Measurements from ENCODE around the gene TCF21.
"Not testable (repeated sequence)": the region's sequence is repeated elsewhere in the genome, so short reads cannot be mapped to it uniquely, and the experiment has no call there.

Gene TCF21

GRCh38 chr6:133857696-133858095 is 31.2 kb upstream of the TCF21 start:
- peaks cover 28 to 40% (median 32%) of the 10 kb centered on the region in 11 experiments for H3K27me3 ChIP-seq
- no peak overlapping the region for H3K27ac ChIP-seq
- H3K4me3 ChIP-seq: no peak overlapping the region
- TF ChIP-seq Cebpa-rat (IDR thresholded peaks at IDR 0.05): no peak
- H3K36me3 ChIP-seq: 0 out of 22 replicates have a peak, but pooled peaks cover 0 to 3% (median 0%) of the 10 kb centered on the region in 11 experiments
- H4K20me1 ChIP-seq: no peaks in the 10 kb centered on the region
- H3K9me3 ChIP-seq (replicated peaks in 1 of 11): peaks cover 26 to 57% (median 44%) of the 10 kb centered on the region in 11 experiments
- H3K4me1 ChIP-seq: no peaks in the 10 kb centered on the region
- no peak overlapping the region for H3K9ac ChIP-seq
- no peak overlapping the region for H3K4me2 ChIP-seq

- H3K27me3 ChIP-seq, H3K9ac ChIP-seq, H3K4me1 ChIP-seq, H3K27ac ChIP-seq, H3K4me3 ChIP-seq, H4K20me1 ChIP-seq, H3K36me3 ChIP-seq, H3K4me2 ChIP-seq: not testable (repeated sequence)
- H3K9me3 ChIP-seq (replicated peaks in 1 of 11): peaks cover 41 to 66% (median 54%) of the 10 kb centered on the region in 11 experiments
Measured at GRCh38 chr6:133861337-133861736, 27.6 kb upstream of the TCF21 start.

DNA sequence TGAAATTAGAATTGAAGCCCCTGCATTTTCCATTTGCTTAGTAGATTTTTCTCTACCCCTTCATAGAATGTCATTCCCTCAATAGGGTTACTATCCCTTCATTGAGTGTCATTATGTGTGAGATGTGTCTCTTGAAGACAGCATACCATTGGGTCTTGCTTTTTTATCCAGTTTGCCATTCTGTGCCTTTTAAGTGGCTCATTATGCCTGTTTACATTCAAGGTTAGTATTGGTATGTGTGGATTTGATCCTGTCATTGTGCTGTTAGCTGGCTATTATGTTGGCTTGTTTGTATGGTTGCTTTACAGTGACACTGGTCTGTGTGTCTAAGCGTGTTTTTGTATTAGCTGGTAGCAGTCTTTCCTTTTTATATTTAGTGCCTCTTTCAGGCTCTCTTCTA is 25.7 kb upstream of the TCF21 start:
- Histone ChIP-seq H3K4me1 (no peaks in the 10 kb centered on the region), H3K4me2 (no peak overlapping the region), H3K9me3 (replicated peaks in 1 of 11) (peaks cover 41 to 66% (median 54%) of the 10 kb centered on the region in 11 experiments), H3K9ac (no peak overlapping the region), H3K36me3 (no peaks in the 10 kb centered on the region), H3K4me3 (no peak overlapping the region), H3K27me3 (no peaks in the 10 kb centered on the region), H3K27ac (no peak overlapping the region), H4K20me1 (no peaks in the 10 kb centered on the region)
- TF ChIP-seq Cebpa-rat (IDR thresholded peaks at IDR 0.05): no peak

- TF ChIP-seq Cebpa-rat (IDR thresholded peaks at IDR 0.05): no peak
- no peaks in the 10 kb centered on the region for H4K20me1 ChIP-seq
- H3K4me2 ChIP-seq: no peak overlapping the region
- H3K9ac ChIP-seq: no peak overlapping the region
- no peaks in the 10 kb centered on the region for H3K36me3 ChIP-seq
- H3K4me1 ChIP-seq: no peaks in the 10 kb centered on the region
- no peak overlapping the region for H3K4me3 ChIP-seq
- no peaks in the 10 kb centered on the region for H3K27me3 ChIP-seq
- H3K9me3 ChIP-seq (replicated peaks in 1 of 11): peaks cover 37 to 55% (median 46%) of the 10 kb centered on the region in 11 experiments
- H3K27ac ChIP-seq: no peak overlapping the region
Measured at GRCh38 chr6:133865680-133866079, 23.2 kb upstream of the TCF21 start.

DNA sequence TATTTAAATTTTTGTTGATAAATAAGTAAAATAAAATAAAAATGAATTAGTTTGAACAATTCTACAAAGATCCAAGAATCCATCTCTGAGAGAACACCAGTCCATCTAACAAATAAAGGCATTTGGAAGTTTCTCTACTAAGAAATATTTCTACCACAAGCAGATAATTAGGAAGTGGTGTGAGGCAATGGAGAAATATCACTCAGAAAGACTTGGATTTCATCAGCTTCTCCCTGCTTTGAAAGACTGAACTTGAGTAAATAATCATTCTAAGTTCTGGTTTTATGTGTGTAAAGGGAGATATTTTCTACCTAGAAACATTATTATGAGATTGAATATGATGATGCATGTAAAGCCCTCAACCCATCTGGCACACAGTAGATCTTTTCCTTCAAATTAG is 17.8 kb upstream of the TCF21 start:
- no peak for TF ChIP-seq Cebpa-rat (IDR thresholded peaks at IDR 0.05)
- no peaks in the 10 kb centered on the region for H3K4me1 ChIP-seq
- no peaks in the 10 kb centered on the region for H3K36me3 ChIP-seq
- no peak overlapping the region for H3K9ac ChIP-seq
- no peak overlapping the region for H3K4me3 ChIP-seq
- H4K20me1 ChIP-seq: no peaks in the 10 kb centered on the region
- H3K27me3 ChIP-seq: no peaks in the 10 kb centered on the region
- H3K4me2 ChIP-seq: no peak overlapping the region
- peaks cover 0 to 4% (median 0%) of the 10 kb centered on the region in 11 experiments; a peak in 1 of 22 replicates for H3K9me3 ChIP-seq (replicated peaks in 1 of 11)
- no peak overlapping the region for H3K27ac ChIP-seq

DNA sequence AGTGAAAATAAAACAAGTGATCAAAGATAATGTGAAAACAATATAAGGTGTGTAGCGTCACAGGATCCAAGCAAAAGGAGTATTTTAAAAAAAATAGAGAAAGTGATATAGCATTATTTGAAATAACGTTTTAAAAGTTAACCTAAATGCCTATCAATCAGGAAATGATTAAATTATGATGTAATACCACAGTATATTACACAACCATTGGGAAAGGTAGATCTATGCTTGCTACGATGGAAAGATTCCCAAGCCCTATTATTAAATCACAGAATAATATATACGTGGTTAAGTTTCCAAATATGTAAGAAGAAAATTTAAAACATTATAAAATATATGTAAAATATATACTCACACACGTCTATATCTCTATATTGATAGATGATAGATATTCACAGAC is 15.4 kb upstream of the TCF21 start:
- Histone ChIP-seq H3K4me3 (no peak overlapping the region), H3K4me2 (no peak overlapping the region), H3K4me1 (no peaks in the 10 kb centered on the region), H4K20me1 (no peaks in the 10 kb centered on the region), H3K27ac (no peak overlapping the region), H3K36me3 (no peaks in the 10 kb centered on the region), H3K27me3 (no peaks in the 10 kb centered on the region), H3K9ac (no peak overlapping the region), H3K9me3 (replicated peaks in 1 of 11) (peaks cover 0 to 4% (median 0%) of the 10 kb centered on the region in 11 experiments; a peak in 1 of 22 replicates)
- no peak for TF ChIP-seq Cebpa-rat (IDR thresholded peaks at IDR 0.05)

GRCh38 chr6:133877116-133877515 is 11.8 kb upstream of the TCF21 start:
- Histone ChIP-seq H3K9me3 (replicated peaks in 1 of 11) (no peaks in the 10 kb centered on the region), H3K27me3 (no peaks in the 10 kb centered on the region), H4K20me1 (no peaks in the 10 kb centered on the region), H3K27ac (no peak overlapping the region), H3K9ac (no peak overlapping the region), H3K4me1 (no peaks in the 10 kb centered on the region), H3K4me3 (no peak overlapping the region), H3K36me3 (no peaks in the 10 kb centered on the region), H3K4me2 (no peak overlapping the region)
- no peak for TF ChIP-seq Cebpa-rat (IDR thresholded peaks at IDR 0.05)

- no peaks in the 10 kb centered on the region for H3K27me3 ChIP-seq
- H3K9me3 ChIP-seq (replicated peaks in 1 of 11): no peaks in the 10 kb centered on the region
- H3K4me2 ChIP-seq: no peak overlapping the region
- H3K4me3 ChIP-seq: no peak overlapping the region
- H4K20me1 ChIP-seq: no peaks in the 10 kb centered on the region
- no peaks in the 10 kb centered on the region for H3K4me1 ChIP-seq
- H3K9ac ChIP-seq: no peak overlapping the region
- H3K27ac ChIP-seq: no peak overlapping the region
- H3K36me3 ChIP-seq: no peaks in the 10 kb centered on the region
- TF ChIP-seq Cebpa-rat (IDR thresholded peaks at IDR 0.05): no peak
Measured at GRCh38 chr6:133880006-133880405, 8.9 kb upstream of the TCF21 start.

DNA sequence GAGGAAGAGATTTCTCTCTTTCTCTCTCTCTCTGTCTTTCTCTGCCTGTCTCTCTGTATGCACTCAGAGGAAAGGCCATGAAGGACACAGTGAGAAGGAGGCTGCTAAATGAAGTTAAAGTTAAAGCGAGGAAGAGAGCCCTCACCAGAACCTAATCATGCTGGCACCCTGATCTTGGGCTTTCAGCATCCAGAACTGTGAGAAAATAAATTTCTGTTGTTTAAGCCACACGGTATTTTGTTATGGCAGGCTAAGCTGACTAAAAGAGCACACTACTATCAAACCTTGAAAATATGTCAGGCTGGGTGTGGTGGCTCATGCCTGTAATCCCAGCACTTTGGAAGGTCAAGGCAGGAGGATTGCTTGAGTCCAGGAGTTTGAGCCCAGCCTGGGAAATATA is 8.0 kb upstream of the TCF21 start:
- Histone ChIP-seq H3K27ac (no peak overlapping the region), H3K9me3 (replicated peaks in 1 of 11) (no peaks in the 10 kb centered on the region), H3K4me1 (no peaks in the 10 kb centered on the region), H3K9ac (no peak overlapping the region), H3K4me2 (no peak overlapping the region), H3K27me3 (no peaks in the 10 kb centered on the region), H3K4me3 (no peak overlapping the region), H4K20me1 (no peaks in the 10 kb centered on the region), H3K36me3 (no peaks in the 10 kb centered on the region)
- TF ChIP-seq Cebpa-rat (IDR thresholded peaks at IDR 0.05): no peak

DNA sequence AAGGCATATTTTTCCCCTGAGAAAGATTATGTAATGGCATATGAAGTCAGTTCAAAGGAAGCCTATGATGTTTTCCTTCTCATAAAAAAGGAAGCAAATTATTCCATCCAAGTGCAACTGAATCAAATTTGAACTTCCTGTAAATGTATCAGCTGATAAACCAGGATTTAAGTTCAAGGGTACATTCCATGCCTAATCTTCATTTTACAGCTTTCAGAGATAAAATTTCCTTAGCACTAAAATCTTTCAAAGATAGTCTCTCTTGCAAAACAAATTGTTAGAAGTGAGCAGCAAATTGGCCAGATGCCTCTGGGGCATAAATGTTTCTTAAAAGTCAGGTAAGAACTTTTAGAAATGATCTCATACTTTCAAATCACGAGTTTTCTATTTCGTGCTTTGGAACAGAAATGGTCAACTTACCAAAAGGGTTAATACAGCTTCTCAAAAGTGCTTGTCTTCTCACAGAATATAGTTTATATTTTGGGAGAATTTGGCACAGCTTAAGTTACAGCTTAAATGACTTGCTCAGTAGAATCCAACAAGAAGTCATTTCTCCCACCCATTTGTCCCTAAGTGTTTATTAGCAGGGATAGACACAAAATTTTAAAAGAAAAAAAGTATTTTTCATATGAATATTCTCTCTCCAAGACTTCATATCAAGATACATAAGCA is 2.7 kb upstream of the TCF21 start:
- no peak overlapping the region for H3K27ac ChIP-seq
- H3K4me1 ChIP-seq: no peaks in the 10 kb centered on the region
- peaks cover 29 to 37% (median 34%) of the 10 kb centered on the region in 11 experiments for H3K27me3 ChIP-seq
- TF ChIP-seq Cebpa-rat (IDR thresholded peaks at IDR 0.05): no peak
- H3K4me2 ChIP-seq: no peak overlapping the region
- H4K20me1 ChIP-seq: no peaks in the 10 kb centered on the region; a peak in 1 of 22 replicates
- H3K9ac ChIP-seq: no peak overlapping the region
- no peak overlapping the region for H3K4me3 ChIP-seq
- peaks cover 14 to 24% (median 17%) of the 10 kb centered on the region in 11 experiments for H3K9me3 ChIP-seq (replicated peaks in 1 of 11)
- no peaks in the 10 kb centered on the region for H3K36me3 ChIP-seq

Measured in BLaER1 treated with 17β-estradiol and CSF1 and Interleukin-3, amounts not matched to agents 10 nM and 100 nM (cell line).